Thoracic aorta (tissue), 2 donors: ENCODE results near the gene COQ7. TPM values are rescaled to one million over a fixed set of nuclear protein-coding genes. Genes with fewer than 3 reads are reported as not detected.

ENCODE experiments used
- ATAC-seq: fragments of 150-250 bp; one replicate; pipeline ENCODE4 v1.8.0; 2017; ENCODE audit warnings: low read depth; ENCODE audit not compliant: insufficient number of reproducible peaks, low FRiP score
- DNase-seq: peaks from one replicate; pipeline ENCODE4 v3.0.0-alpha.2; 2020; ENCODE audit warnings: low spot score
- H3K27ac ChIP-seq, 2 donors: fragments of 200-600 bp; sonication (generic); 1 replicate in 1 of 2; 2 replicates in 1 of 2; pipeline ENCODE4 v1.5.1; 2016; ENCODE audit warnings: mild to moderate bottlenecking in 2 of 2, moderate library complexity in 2 of 2
- H3K27me3 ChIP-seq: fragments of 200-600 bp; sonication (generic); replicated peaks from 2 replicates; pipeline ENCODE4 v1.6.0; 2016; ENCODE audit warnings: mild to moderate bottlenecking; ENCODE audit not compliant: insufficient read depth
- H3K36me3 ChIP-seq: fragments of 200-600 bp; sonication (generic); one replicate; pipeline ENCODE4 v1.5.1; 2016
- H3K4me1 ChIP-seq, 2 donors: fragments of 200-600 bp; sonication (generic); 1 replicate in 1 of 2; 2 replicates in 1 of 2; pipeline versions ENCODE4 v1.5.1 to v1.6.0; 2016; ENCODE audit warnings: low read depth in 2 of 2, mild to moderate bottlenecking in 1 of 2; ENCODE audit not compliant: control insufficient read depth in 1 of 2
- H3K4me3 ChIP-seq: fragments of 200-600 bp; sonication (generic); 2 replicates; pipeline ENCODE4 v1.5.1; 2016; ENCODE audit warnings: mild to moderate bottlenecking
- H3K9me3 ChIP-seq: fragments of 200-600 bp; sonication (generic); 2 replicates; pipeline ENCODE4 v1.5.1; 2016
- total RNA-seq, 2 donors: library from RNA; depleted of rRNA; stranded (reverse); fragments of >200 nt; gene quantifications; one replicate each; pipeline versions ENCODE4 v1.1.0 to v1.2.3, GENCODE V29; 2016
- TF ChIP-seq, protein P1 (sequence below): fragments of 200-600 bp; sonication (generic); IDR thresholded peaks from one replicate; pipeline ENCODE4 v1.5.1; 2019; ENCODE audit warnings: antibody characterized with exemption

The COQ7 gene
- 10 to 100 TPM; 15.4 to 18.3 TPM for total RNA-seq

DNA sequence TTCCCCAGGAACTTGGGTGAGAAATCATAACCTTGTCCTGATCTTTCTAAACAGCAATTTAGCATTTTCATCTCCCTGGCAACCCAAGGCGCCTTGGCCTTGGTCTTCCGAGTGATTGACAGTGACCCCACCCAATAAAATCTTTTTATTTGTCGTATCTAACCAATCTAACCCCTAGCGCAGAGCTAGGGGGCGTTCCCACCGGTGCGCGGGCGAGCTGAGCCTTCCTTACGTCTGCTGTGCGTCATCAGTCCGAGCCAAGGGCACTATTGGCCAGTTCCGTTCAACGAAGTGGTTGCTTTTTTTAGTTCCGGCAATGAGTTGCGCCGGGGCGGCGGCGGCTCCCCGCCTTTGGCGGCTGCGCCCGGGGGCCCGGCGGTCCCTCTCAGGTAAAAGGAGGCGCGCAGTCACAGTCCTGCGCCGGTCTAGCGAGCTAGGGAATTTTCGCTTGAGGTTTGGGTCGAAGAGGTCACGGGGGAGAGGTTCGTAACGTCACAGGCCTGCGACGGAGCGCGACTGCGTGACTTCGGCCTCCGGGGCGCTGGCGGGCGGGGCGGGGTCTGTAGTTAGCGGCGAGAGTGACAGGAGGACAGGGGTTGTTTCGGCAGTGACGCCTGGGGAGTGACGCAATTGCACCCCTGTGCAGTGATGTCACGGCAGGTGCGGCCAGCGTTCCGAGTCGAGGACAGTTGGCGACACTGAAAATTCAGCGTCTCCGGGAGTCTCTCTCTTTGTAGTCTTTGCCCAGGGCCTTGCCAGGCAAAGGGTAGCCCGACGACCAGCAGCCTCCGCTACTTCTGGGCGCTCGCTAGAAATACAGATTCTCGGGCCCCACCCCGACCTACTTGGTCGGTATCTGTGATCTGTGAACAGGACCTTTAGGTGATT is at the start of gene COQ7:
Gene COQ7, plus strand, starts transcription at position 266 of the 888 bp plus-strand sequence. Its CDS starts 51 bp downstream, at position 317.
- DNase-seq (peak; percentile 94), ATAC-seq (peak; percentile 97)
- no peaks in the 10 kb centered on the region for H3K36me3 ChIP-seq
- peaks cover 4 to 14% of the 10 kb centered on the region in 2 donors for H3K4me1 ChIP-seq
- H3K4me3 ChIP-seq: peak within 1 kb of the TSS; percentile 100
- TF ChIP-seq, protein P1, sequence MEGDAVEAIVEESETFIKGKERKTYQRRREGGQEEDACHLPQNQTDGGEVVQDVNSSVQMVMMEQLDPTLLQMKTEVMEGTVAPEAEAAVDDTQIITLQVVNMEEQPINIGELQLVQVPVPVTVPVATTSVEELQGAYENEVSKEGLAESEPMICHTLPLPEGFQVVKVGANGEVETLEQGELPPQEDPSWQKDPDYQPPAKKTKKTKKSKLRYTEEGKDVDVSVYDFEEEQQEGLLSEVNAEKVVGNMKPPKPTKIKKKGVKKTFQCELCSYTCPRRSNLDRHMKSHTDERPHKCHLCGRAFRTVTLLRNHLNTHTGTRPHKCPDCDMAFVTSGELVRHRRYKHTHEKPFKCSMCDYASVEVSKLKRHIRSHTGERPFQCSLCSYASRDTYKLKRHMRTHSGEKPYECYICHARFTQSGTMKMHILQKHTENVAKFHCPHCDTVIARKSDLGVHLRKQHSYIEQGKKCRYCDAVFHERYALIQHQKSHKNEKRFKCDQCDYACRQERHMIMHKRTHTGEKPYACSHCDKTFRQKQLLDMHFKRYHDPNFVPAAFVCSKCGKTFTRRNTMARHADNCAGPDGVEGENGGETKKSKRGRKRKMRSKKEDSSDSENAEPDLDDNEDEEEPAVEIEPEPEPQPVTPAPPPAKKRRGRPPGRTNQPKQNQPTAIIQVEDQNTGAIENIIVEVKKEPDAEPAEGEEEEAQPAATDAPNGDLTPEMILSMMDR: no peak
- H3K27ac ChIP-seq: peak within 1 kb of the TSS; percentile 100
- H3K9me3 ChIP-seq: no peaks in the 10 kb centered on the region
- H3K27me3 ChIP-seq: no peaks in the 10 kb centered on the region

DNA sequence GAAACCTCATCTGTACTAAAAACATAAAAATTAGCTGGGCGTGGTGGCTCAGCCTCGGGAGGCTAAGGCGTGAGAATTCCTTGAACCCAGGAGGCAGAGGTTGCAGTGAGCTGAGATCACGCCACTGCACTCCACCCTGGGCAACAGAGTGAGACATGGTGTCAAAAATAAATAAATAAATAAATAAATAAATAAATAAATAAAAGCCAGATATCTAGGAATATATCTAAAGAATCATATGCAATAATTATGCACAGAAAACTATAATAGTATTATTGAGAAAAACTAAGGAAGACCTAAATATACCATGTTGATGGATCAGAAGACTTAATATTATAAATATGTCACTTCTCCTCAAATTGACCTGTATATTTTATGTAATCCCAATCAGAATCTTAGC is 46.7 kb upstream of the COQ7 start:
- H3K36me3 ChIP-seq: no peaks in the 10 kb centered on the region
- no peak overlapping the region for H3K27ac ChIP-seq
- no peaks in the 10 kb centered on the region for H3K27me3 ChIP-seq
- TF ChIP-seq, protein P1: no peak
- DNase-seq (no peak), ATAC-seq (no peak)
- no peaks in the 10 kb centered on the region for H3K9me3 ChIP-seq
- no peaks in the 10 kb centered on the region for H3K4me1 ChIP-seq
- H3K4me3 ChIP-seq: no peak overlapping the region

DNA sequence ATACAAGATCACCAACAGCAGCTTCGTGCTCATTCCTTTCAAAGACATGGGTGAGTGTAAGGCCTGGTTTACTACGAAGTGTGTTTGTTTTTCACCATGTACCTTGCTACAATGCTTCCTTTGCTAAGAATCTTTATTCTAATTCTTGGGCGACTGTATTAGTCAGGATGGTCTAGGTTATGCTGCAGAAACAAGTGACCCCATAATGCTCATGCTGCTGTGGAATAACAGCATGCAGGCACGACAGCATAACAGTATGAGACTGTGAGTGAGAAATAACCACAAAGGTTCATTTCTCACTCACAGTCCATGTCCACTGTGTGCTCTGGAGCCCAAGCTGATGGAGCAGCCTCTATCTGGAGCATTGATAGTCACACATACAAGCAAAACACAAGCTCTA is 45.7 kb upstream of the COQ7 start:
- H3K4me1 ChIP-seq: no peaks in the 10 kb centered on the region
- no peaks in the 10 kb centered on the region for H3K36me3 ChIP-seq
- TF ChIP-seq, protein P1: no peak
- no peak overlapping the region for H3K27ac ChIP-seq
- H3K4me3 ChIP-seq: no peak overlapping the region
- ATAC-seq (no peak), DNase-seq (no peak)
- H3K9me3 ChIP-seq: no peaks in the 10 kb centered on the region
- no peaks in the 10 kb centered on the region for H3K27me3 ChIP-seq

DNA sequence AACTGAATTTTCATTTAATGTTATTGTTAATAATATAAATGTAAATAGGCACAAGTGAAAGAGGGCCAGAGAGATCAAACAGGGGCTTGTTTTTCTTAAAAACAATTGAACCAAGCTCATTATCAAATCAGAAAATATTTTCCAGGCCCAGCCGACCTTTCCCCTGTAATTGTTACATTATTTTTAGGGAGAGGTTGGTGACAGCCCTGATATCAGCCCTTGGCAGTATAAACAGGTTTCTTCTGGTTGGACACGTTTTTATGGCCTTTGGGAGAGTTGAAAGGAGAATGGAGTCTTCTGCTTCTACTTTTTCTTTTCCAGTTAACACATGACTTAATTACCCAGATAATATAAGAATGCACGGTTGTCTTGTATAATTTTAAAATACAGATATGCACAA is 40.0 kb upstream of the COQ7 start:
- TF ChIP-seq, protein P1: no peak
- H3K4me1 ChIP-seq: no peaks in the 10 kb centered on the region
- H3K27ac ChIP-seq: no peak overlapping the region
- no peak for ATAC-seq
- H3K4me3 ChIP-seq: no peak overlapping the region
- no peaks in the 10 kb centered on the region for H3K9me3 ChIP-seq
- no peaks in the 10 kb centered on the region for H3K27me3 ChIP-seq
- no peaks in the 10 kb centered on the region for H3K36me3 ChIP-seq
- no peak for DNase-seq

DNA sequence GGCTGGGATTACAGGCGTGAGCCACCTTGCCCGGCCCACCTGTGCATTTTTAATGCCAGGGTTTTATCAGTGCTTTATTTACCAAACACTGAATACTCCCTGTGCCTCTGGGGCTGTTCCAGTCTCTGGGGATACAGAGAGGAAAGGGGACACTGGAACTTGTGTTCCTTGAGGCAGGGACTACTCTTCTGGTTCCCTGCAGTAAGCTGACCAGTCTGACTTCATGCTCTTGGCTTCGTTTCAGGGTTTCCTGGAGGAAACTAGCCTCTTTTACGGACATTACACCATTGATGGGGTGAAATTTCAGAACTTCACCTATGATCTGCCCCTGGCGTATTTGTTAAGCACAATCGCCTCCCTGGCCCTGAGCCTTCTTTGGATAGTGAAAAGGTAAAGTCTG is 37.4 kb upstream of the COQ7 start:
- no peak overlapping the region for H3K27ac ChIP-seq
- ATAC-seq: no peak
- H3K4me1 ChIP-seq: no peaks in the 10 kb centered on the region
- H3K36me3 ChIP-seq: no peaks in the 10 kb centered on the region
- H3K4me3 ChIP-seq: no peak overlapping the region
- no peak for DNase-seq
- TF ChIP-seq, protein P1: no peak
- no peaks in the 10 kb centered on the region for H3K27me3 ChIP-seq
- no peaks in the 10 kb centered on the region for H3K9me3 ChIP-seq
